ENCODE data around the gene CDH15.

Gene CDH15

GRCh38 chr16:89140981-89141883, 30.3 kb upstream of the CDH15 start:
- no peak for DNase-seq (ENCODE audit: low read depth in 2 of 2)

GRCh38 chr16:89141884-89142267, 29.7 kb upstream of the CDH15 start:
- DNase-seq (ENCODE audit: low read depth in 2 of 2) = no peak

GRCh38 chr16:89142474-89143195, 28.9 kb upstream of the CDH15 start:
- no peak for DNase-seq (ENCODE audit: low read depth in 2 of 2)

- no peak for DNase-seq (ENCODE audit: low read depth in 2 of 2)
Observed at GRCh38 chr16:89143201-89143741, 28.3 kb upstream of the CDH15 start.

- DNase-seq (ENCODE audit: low read depth in 2 of 2) = no peak
Observed at GRCh38 chr16:89143911-89144675, 27.5 kb upstream of the CDH15 start.

- no peak for DNase-seq (ENCODE audit: low read depth in 2 of 2)
Observed at GRCh38 chr16:89144681-89145080, 26.9 kb upstream of the CDH15 start.

GRCh38 chr16:89145406-89146161, 26.0 kb upstream of the CDH15 start:
- no peak for DNase-seq (ENCODE audit: low read depth in 2 of 2)

- no peak for DNase-seq (ENCODE audit: low read depth in 2 of 2)
Observed at GRCh38 chr16:89146211-89147005, 25.1 kb upstream of the CDH15 start.

- DNase-seq (ENCODE audit: low read depth in 2 of 2) = no peak
Observed at GRCh38 chr16:89147085-89147817, 24.3 kb upstream of the CDH15 start.

- no peak for DNase-seq (ENCODE audit: low read depth in 2 of 2)
Observed at GRCh38 chr16:89149386-89149785, 22.2 kb upstream of the CDH15 start.

- DNase-seq (ENCODE audit: low read depth in 2 of 2) = no peak
Observed at GRCh38 chr16:89150090-89150835, 21.3 kb upstream of the CDH15 start.

GRCh38 chr16:89150981-89151380, 20.6 kb upstream of the CDH15 start:
- no peak for DNase-seq (ENCODE audit: low read depth in 2 of 2)

- no peak for DNase-seq (ENCODE audit: low read depth in 2 of 2)
Observed at GRCh38 chr16:89152831-89153700, 18.5 kb upstream of the CDH15 start.

GRCh38 chr16:89153848-89154271, 17.7 kb upstream of the CDH15 start:
- no peak for DNase-seq (ENCODE audit: low read depth in 2 of 2)

- no peak for DNase-seq (ENCODE audit: low read depth in 2 of 2)
Observed at GRCh38 chr16:89154390-89155183, 17.0 kb upstream of the CDH15 start.

- no peak for DNase-seq (ENCODE audit: low read depth in 2 of 2)
Observed at GRCh38 chr16:89155184-89155679, 16.3 kb upstream of the CDH15 start.

Data from stimulated activated CD4-positive, alpha-beta T cell treated with anti-CD3 and anti-CD28 coated beads, Interleukin-15, amount 100 ng/mL, for 48 hours (primary cell).